GM23248 (cell line): ENCODE data around the gene MYPN. TPM values are rescaled to one million over a fixed set of nuclear protein-coding genes. Genes with fewer than 3 reads are reported as not detected.
A peak's percentile ranks its signal among the peaks of the same experiment; 100 is the strongest.

Experiments used
- DNase-seq: peaks from one replicate; pipeline ENCODE4 v3.0.0-alpha.2; 2015
- H2AFZ ChIP-seq: fragments of 200-600 bp; sonication (generic); 2 replicates; pipeline ENCODE4 v1.6.1; 2016; ENCODE audit warnings: antibody characterized with exemption
- H3F3A ChIP-seq: fragments of 200-600 bp; sonication (generic); 2 replicates; pipeline ENCODE4 v1.6.1; 2016; ENCODE audit warnings: mild to moderate bottlenecking, antibody characterized with exemption, mixed run types; ENCODE audit not compliant: insufficient read depth
- H3K27ac ChIP-seq: fragments of 200-600 bp; sonication (generic); 2 replicates; pipeline ENCODE4 v1.5.1; 2016; ENCODE audit warnings: mild to moderate bottlenecking
- H3K27me3 ChIP-seq: fragments of 200-600 bp; sonication (generic); replicated peaks from 2 replicates; pipeline ENCODE4 v1.6.1; 2016; ENCODE audit warnings: mild to moderate bottlenecking; ENCODE audit not compliant: insufficient read depth
- H3K36me3 ChIP-seq: fragments of 200-600 bp; sonication (generic); 2 replicates; pipeline ENCODE4 v1.6.1; 2016; ENCODE audit warnings: low read depth, mild to moderate bottlenecking
- H3K4me1 ChIP-seq: fragments of 200-600 bp; sonication (generic); 2 replicates; pipeline ENCODE4 v1.6.1; 2016; ENCODE audit warnings: mild to moderate bottlenecking; ENCODE audit not compliant: insufficient read depth
- H3K4me2 ChIP-seq: fragments of 200-600 bp; sonication (generic); one replicate; pipeline ENCODE4 v1.6.1; 2016; ENCODE audit warnings: mild to moderate bottlenecking; ENCODE audit not compliant: unreplicated experiment
- H3K4me3 ChIP-seq: fragments of 200-600 bp; sonication (generic); 2 replicates; pipeline ENCODE4 v1.5.1; 2016; ENCODE audit warnings: mild to moderate bottlenecking
- H3K79me2 ChIP-seq: fragments of 200-600 bp; sonication (generic); 2 replicates; pipeline ENCODE4 v1.6.1; 2016; ENCODE audit warnings: mild to moderate bottlenecking; ENCODE audit not compliant: insufficient read depth
- H3K9ac ChIP-seq: fragments of 200-600 bp; sonication (generic); 2 replicates; pipeline ENCODE4 v1.6.1; 2016; ENCODE audit warnings: mild to moderate bottlenecking
- H3K9me2 ChIP-seq: fragments of 200-600 bp; sonication (generic); 2 replicates; pipeline ENCODE4 v1.6.1; 2016; ENCODE audit warnings: mixed run types, mild to moderate bottlenecking, moderate library complexity; ENCODE audit not compliant: insufficient read depth
- H3K9me3 ChIP-seq: fragments of 200-600 bp; sonication (generic); one replicate; pipeline ENCODE4 v1.6.1; 2017; ENCODE audit warnings: low read depth
- H4K20me1 ChIP-seq: fragments of 200-600 bp; sonication (generic); 2 replicates; pipeline ENCODE4 v1.6.0; 2016; ENCODE audit not compliant: insufficient read depth
- EZH2 ChIP-seq: fragments of 200-600 bp; sonication (generic); IDR thresholded peaks from 2 replicates; pipeline ENCODE4 v1.6.1; 2018; ENCODE audit warnings: antibody characterized with exemption, mild to moderate bottlenecking; ENCODE audit not compliant: insufficient read depth, poor library complexity, severe bottlenecking
- EZH2phosphoT487 ChIP-seq: fragments of 200-600 bp; sonication (generic); IDR thresholded peaks from 2 replicates; pipeline ENCODE4 v1.6.1; 2018; ENCODE audit warnings: antibody characterized with exemption, moderate library complexity, mild to moderate bottlenecking, low read depth; ENCODE audit not compliant: insufficient read depth
- WGBS, 2 experiments: methylation state at CpG; one replicate each; pipeline ENCODE4 v1.1.6; 2015 to 2017; ENCODE audit warnings: low lambda C conversion rate in 2 of 2, low coverage in 1 of 2; ENCODE audit errors: missing lambda C conversion rate in 2 of 2; 5-methylcytosine and 5-hydroxymethylcytosine counted together
- in situ Hi-C: fragments of 300-500 bp; cut with MboI; formaldehyde crosslinking; loops from 2 replicates; pipeline ENCODE4 v1.15.0; 2020
- polyA plus RNA-seq: library from polyadenylated mRNA; unstranded; fragments of >200 nt; fragmentation: Nextera tagmentation; extraction: Ambion mirVana; gene quantifications from 2 replicates; pipeline ENCODE4 v1.2.1, GENCODE V29; 2016
- total RNA-seq: library from RNA; depleted of rRNA; stranded (reverse); fragments of >200 nt; shearing (Covaris generic); gene quantifications from 2 replicates; pipeline ENCODE4 v1.2.3, GENCODE V29; 2014

MYPN gene
- total and polyA plus RNA-seq, 2 experiments from 2014 or later, result 9.2 to 14.5 TPM

GRCh38 chr10:68132391-68132790, 23.1 kb downstream of the MYPN start:
- Histone ChIP-seq H3K9me2 (no peaks in the 10 kb centered on the region), H3K9ac (no peak overlapping the region), H3K4me3 (no peak overlapping the region), H3K9me3 (no peaks in the 10 kb centered on the region), H3K79me2 (peaks cover 52% of the 10 kb centered on the region), H3K4me1 (peaks cover 43% of the 10 kb centered on the region), H4K20me1 (no peaks in the 10 kb centered on the region), H3F3A (peaks cover 50% of the 10 kb centered on the region), H3K27ac (no peak overlapping the region), H2AFZ (peak overlapping the region; percentile 2; the same call in 1 of the 2 replicates), H3K4me2 (no peak overlapping the region), H3K36me3 (no peaks in the 10 kb centered on the region), H3K27me3 (no peaks in the 10 kb centered on the region)
- 57 to 75% methylated on average over 1 of the region's 1 CpG for WGBS, 2 experiments
- in situ Hi-C loops, result no loop called here
- no peak for DNase-seq
- TF ChIP-seq EZH2phosphoT487, result no peak

- TF ChIP-seq EZH2, result no peak
- no peak for TF ChIP-seq EZH2phosphoT487
- WGBS, 2 experiments, result 97 to 100% methylated on average over 2 of the region's 2 CpGs
- Histone ChIP-seq H3K4me2 (no peak overlapping the region), H4K20me1 (no peaks in the 10 kb centered on the region), H3K4me3 (no peak overlapping the region), H3K9me2 (no peaks in the 10 kb centered on the region), H3K4me1 (peaks cover 53% of the 10 kb centered on the region), H3K27ac (peak overlapping the region; percentile 96), H3K27me3 (no peaks in the 10 kb centered on the region), H3K9me3 (no peaks in the 10 kb centered on the region), H2AFZ (no peak overlapping the region), H3K9ac (no peak overlapping the region), H3K79me2 (peaks cover 52% of the 10 kb centered on the region), H3F3A (peaks cover 61% of the 10 kb centered on the region), H3K36me3 (no peaks in the 10 kb centered on the region)
- DNase-seq, result no peak
- in situ Hi-C loops, result no loop called here
Observed at GRCh38 chr10:68133523-68133922, 24.2 kb downstream of the MYPN start.

GRCh38 chr10:68135362-68135761, 26.1 kb downstream of the MYPN start:
- WGBS, 2 experiments, result 0 to 13% methylated on average over 1 of the region's 1 CpG
- Histone ChIP-seq H3K79me2 (peaks cover 49% of the 10 kb centered on the region), H3K4me2 (peak overlapping the region; percentile 61), H3K9ac (peak overlapping the region; percentile 61), H3K4me1 (peaks cover 71% of the 10 kb centered on the region), H3F3A (peaks cover 66% of the 10 kb centered on the region), H3K36me3 (no peaks in the 10 kb centered on the region), H4K20me1 (no peaks in the 10 kb centered on the region), H3K9me3 (no peaks in the 10 kb centered on the region), H3K9me2 (no peaks in the 10 kb centered on the region), H3K27me3 (no peaks in the 10 kb centered on the region), H2AFZ (no peak overlapping the region), H3K27ac (peak overlapping the region; percentile 96), H3K4me3 (peak overlapping the region; percentile 43)
- in situ Hi-C loops, result no loop called here
- peak; percentile 84 for DNase-seq
- TF ChIP-seq EZH2 (no peak), EZH2phosphoT487 (no peak)

GRCh38 chr10:68135922-68136792, 26.9 kb downstream of the MYPN start:
- DNase-seq, result peak; percentile 95
- H4K20me1 ChIP-seq, result no peaks in the 10 kb centered on the region
- H3K27ac ChIP-seq, result peak overlapping the region; percentile 96
- H3K36me3 ChIP-seq, result no peaks in the 10 kb centered on the region
- peak overlapping the region; percentile 59 for H3K4me3 ChIP-seq
- no peak overlapping the region for H2AFZ ChIP-seq
- 0 to 2% methylated on average over 8 of the region's 8 CpGs for WGBS, 2 experiments
- H3K27me3 ChIP-seq, result no peaks in the 10 kb centered on the region
- H3K4me2 ChIP-seq, result peak overlapping the region; percentile 88
- peaks cover 66% of the 10 kb centered on the region for H3F3A ChIP-seq
- H3K9ac ChIP-seq, result peak overlapping the region; percentile 67
- H3K9me3 ChIP-seq, result no peaks in the 10 kb centered on the region
- H3K79me2 ChIP-seq, result peaks cover 41% of the 10 kb centered on the region
- TF ChIP-seq EZH2, result no peak
- 0 out of 2 replicates have a peak, but pooled peaks have one; percentile 71 for TF ChIP-seq EZH2phosphoT487
- no peaks in the 10 kb centered on the region for H3K9me2 ChIP-seq
- H3K4me1 ChIP-seq, result peaks cover 72% of the 10 kb centered on the region
- in situ Hi-C loops, result no loop called here
